HFF-Myc (cell line): Measurements from ENCODE around the gene CYP19A1.

Experiments used
- DNase-seq: peaks from one replicate; pipeline ENCODE4 v3.0.0-alpha.2; 2011; ENCODE audit warnings: low read depth; ENCODE audit errors: extremely low read depth
- H3K4me3 ChIP-seq: replicated peaks from 2 replicates; pipeline ENCODE4 v1.5.1; 2011; ENCODE audit warnings: low read depth, mild to moderate bottlenecking, control low read depth, low read length
- CTCF ChIP-seq: IDR thresholded peaks from 2 replicates; pipeline ENCODE4 v1.5.1; 2012; ENCODE audit warnings: mild to moderate bottlenecking, low read depth, low read length, control low read depth; ENCODE audit errors: missing control alignments

Gene CYP19A1

GRCh38 chr15:51338496-51338895 lies at the start of gene CYP19A1:
CYP19A1 (minus strand) TSS chr15:51338596; CDS start chr15:51242912, 95,684 bp downstream.
- H3K4me3 ChIP-seq: no peak within 1 kb of the TSS
- TF ChIP-seq CTCF: no peak
- no peak for DNase-seq

- DNase-seq: no peak
- TF ChIP-seq CTCF: no peak
- H3K4me3 ChIP-seq: no peak overlapping the region
Measured at GRCh38 chr15:51387699-51388041, 49.3 kb upstream of the CYP19A1 start.

GRCh38 chr15:51386960-51387698 lies 48.7 kb upstream of the CYP19A1 start:
- TF ChIP-seq CTCF: no peak
- no peak overlapping the region for H3K4me3 ChIP-seq
- no peak for DNase-seq

- TF ChIP-seq CTCF: no peak
- no peak overlapping the region for H3K4me3 ChIP-seq
- DNase-seq: no peak
Measured at GRCh38 chr15:51386486-51386885, 48.1 kb upstream of the CYP19A1 start.

GRCh38 chr15:51386029-51386428 lies 47.6 kb upstream of the CYP19A1 start:
- TF ChIP-seq CTCF: no peak
- H3K4me3 ChIP-seq: no peak overlapping the region
- no peak for DNase-seq

GRCh38 chr15:51382787-51383186 lies 44.4 kb upstream of the CYP19A1 start:
- DNase-seq: no peak
- H3K4me3 ChIP-seq: no peak overlapping the region
- TF ChIP-seq CTCF: peak; percentile 64

- TF ChIP-seq CTCF: peak; percentile 85
- H3K4me3 ChIP-seq: no peak overlapping the region
- peak; percentile 66 for DNase-seq
Measured at GRCh38 chr15:51380999-51381806, 42.8 kb upstream of the CYP19A1 start.
